Measurements from ENCODE around the gene MAGOHB. TPM values are rescaled to one million over a fixed set of nuclear protein-coding genes. Genes with fewer than 3 reads are reported as not detected.

MAGOHB gene
- total RNA-seq, 1 experiment from 2014 or later, result 36.8 TPM

DNA sequence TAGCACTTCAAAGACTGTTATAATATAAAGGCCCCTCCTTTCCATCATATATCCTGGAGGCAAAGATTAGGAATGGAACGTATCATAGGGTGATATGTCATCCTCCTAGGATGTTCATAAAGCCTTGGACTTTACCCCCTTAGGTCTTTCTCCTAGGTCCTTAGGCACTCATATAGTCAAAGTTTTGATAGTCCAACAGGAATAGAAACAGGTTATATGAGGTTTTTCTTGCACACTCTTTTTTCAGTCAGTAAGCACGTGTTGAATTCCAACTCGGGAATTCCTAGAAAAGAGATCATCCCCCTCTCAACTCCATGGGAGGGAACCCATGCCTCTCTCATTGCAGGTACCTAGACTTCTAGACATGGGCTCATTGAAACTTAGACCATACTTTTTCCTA, 20.1 kb upstream of the MAGOHB start:
- intact Hi-C loops (cut with micrococcal nuclease), result no loop called here
- ChIA-PET CTCF (no interaction called here), POLR2A (ENCODE audit: unreplicated experiment) (no interaction called here)
- TF ChIP-seq, protein P1, sequence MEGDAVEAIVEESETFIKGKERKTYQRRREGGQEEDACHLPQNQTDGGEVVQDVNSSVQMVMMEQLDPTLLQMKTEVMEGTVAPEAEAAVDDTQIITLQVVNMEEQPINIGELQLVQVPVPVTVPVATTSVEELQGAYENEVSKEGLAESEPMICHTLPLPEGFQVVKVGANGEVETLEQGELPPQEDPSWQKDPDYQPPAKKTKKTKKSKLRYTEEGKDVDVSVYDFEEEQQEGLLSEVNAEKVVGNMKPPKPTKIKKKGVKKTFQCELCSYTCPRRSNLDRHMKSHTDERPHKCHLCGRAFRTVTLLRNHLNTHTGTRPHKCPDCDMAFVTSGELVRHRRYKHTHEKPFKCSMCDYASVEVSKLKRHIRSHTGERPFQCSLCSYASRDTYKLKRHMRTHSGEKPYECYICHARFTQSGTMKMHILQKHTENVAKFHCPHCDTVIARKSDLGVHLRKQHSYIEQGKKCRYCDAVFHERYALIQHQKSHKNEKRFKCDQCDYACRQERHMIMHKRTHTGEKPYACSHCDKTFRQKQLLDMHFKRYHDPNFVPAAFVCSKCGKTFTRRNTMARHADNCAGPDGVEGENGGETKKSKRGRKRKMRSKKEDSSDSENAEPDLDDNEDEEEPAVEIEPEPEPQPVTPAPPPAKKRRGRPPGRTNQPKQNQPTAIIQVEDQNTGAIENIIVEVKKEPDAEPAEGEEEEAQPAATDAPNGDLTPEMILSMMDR (conservative IDR thresholded peaks at IDR 0.05; ENCODE audit: low read depth, low read length), result no peak
- TF ChIP-seq EZH2phosphoT487 (IDR thresholded peaks at IDR 0.05; ENCODE audit: borderline replicate concordance, low read length) (no peak), EZH2 (IDR thresholded peaks at IDR 0.05; ENCODE audit: low read length, unreplicated experiment) (no peak)
- no peak overlapping the region for H2AFZ ChIP-seq (ENCODE audit: low read length)
- H3K36me3 ChIP-seq (ENCODE audit: low read depth, low read length), result no peaks in the 10 kb centered on the region; the same call in 1 of the 2 replicates
- no peak overlapping the region for H3K9ac ChIP-seq (ENCODE audit: low read length)
- H3F3A ChIP-seq (ENCODE audit: low read length, unreplicated experiment), result no peaks in the 10 kb centered on the region
- H3K27ac ChIP-seq (ENCODE audit: low read length), result no peak overlapping the region
- no peaks in the 10 kb centered on the region for H3K9me2 ChIP-seq (replicated peaks; ENCODE audit: low read length)
- DNase-seq (no peak), ATAC-seq (no peak)
- H3K4me1 ChIP-seq (ENCODE audit: insufficient read depth, low read length), result peaks cover 35% of the 10 kb centered on the region
- H4K20me1 ChIP-seq (ENCODE audit: low read length), result no peaks in the 10 kb centered on the region
- no TSS peak for BruUV-seq (replicated peaks)
- H3K9me3 ChIP-seq (ENCODE audit: low read length), result no peaks in the 10 kb centered on the region
- H3K4me3 ChIP-seq (ENCODE audit: low read length), result no peak overlapping the region
- no peaks in the 10 kb centered on the region for H3K79me2 ChIP-seq (ENCODE audit: low read length)
- no peaks in the 10 kb centered on the region for H3K27me3 ChIP-seq (ENCODE audit: low read length)
- H3K4me2 ChIP-seq (ENCODE audit: low read length), result no peak overlapping the region

DNA sequence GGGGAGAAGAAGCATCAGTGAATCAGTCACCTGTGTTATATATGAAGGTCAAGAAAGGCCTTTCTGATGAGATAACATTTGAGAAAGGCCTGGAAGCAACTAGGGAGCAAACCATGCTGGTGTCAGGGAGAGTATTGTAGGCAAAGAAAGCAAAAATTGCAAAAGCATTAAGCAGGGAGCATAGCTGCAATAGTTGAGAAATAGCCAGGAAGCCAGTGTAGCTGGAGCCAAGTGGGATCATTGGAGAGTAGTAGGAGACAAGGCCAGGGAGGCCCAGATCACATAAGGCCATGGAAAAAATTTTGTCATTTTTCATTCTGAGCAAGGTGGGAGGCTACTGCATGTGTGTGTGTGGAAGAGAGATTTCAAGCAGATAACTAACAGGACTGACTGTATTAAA, 18.8 kb upstream of the MAGOHB start:
- Histone ChIP-seq H3K9me2 (replicated peaks; ENCODE audit: low read length) (no peaks in the 10 kb centered on the region), H3K4me3 (ENCODE audit: low read length) (no peak overlapping the region), H3K4me1 (ENCODE audit: insufficient read depth, low read length) (peaks cover 35% of the 10 kb centered on the region), H3K27ac (ENCODE audit: low read length) (no peak overlapping the region), H3K79me2 (ENCODE audit: low read length) (no peaks in the 10 kb centered on the region), H3K9ac (ENCODE audit: low read length) (no peak overlapping the region), H4K20me1 (ENCODE audit: low read length) (no peaks in the 10 kb centered on the region), H3K9me3 (ENCODE audit: low read length) (no peaks in the 10 kb centered on the region), H3K27me3 (ENCODE audit: low read length) (no peaks in the 10 kb centered on the region), H3K36me3 (ENCODE audit: low read depth, low read length) (no peaks in the 10 kb centered on the region; the same call in 1 of the 2 replicates), H3F3A (ENCODE audit: low read length, unreplicated experiment) (no peaks in the 10 kb centered on the region), H3K4me2 (ENCODE audit: low read length) (no peak overlapping the region), H2AFZ (ENCODE audit: low read length) (no peak overlapping the region)
- DNase-seq (no peak), ATAC-seq (no peak)
- ChIA-PET POLR2A (ENCODE audit: unreplicated experiment) (no interaction called here), CTCF (no interaction called here)
- intact Hi-C loops (cut with micrococcal nuclease), result no loop called here
- no TSS peak for BruUV-seq (replicated peaks)
- TF ChIP-seq EZH2phosphoT487 (IDR thresholded peaks at IDR 0.05; ENCODE audit: borderline replicate concordance, low read length) (no peak), EZH2 (IDR thresholded peaks at IDR 0.05; ENCODE audit: low read length, unreplicated experiment) (no peak)
- TF ChIP-seq, protein P1 (conservative IDR thresholded peaks at IDR 0.05; ENCODE audit: low read depth, low read length), result no peak

DNA sequence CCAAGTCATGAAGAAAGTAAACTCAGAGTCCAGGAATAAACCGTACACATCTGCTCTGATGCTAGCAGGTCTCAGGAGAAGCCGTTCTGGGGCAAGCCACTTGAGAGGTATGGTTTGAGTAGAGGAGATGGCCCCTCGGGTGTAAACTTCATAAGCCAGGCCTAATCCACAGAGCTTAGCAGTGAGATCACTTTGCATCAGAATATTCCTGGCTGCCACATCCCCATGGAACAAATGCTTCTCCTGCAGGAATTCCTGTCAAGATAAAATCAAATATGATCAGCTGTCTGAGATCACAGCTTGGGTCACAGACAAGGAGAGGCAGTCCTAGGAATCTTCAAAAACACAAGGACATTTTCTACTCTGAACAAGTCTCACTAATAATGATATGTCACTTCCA, 11.2 kb upstream of the MAGOHB start:
- no peak overlapping the region for H3K27ac ChIP-seq (ENCODE audit: low read length)
- peaks cover 3% of the 10 kb centered on the region; the same call in 1 of the 2 replicates for H3K36me3 ChIP-seq (ENCODE audit: low read depth, low read length)
- H3K4me1 ChIP-seq (ENCODE audit: insufficient read depth, low read length), result peaks cover 4% of the 10 kb centered on the region
- no peaks in the 10 kb centered on the region for H3K27me3 ChIP-seq (ENCODE audit: low read length)
- no peaks in the 10 kb centered on the region for H3K9me3 ChIP-seq (ENCODE audit: low read length)
- BruUV-seq (replicated peaks), result no TSS peak
- CTCF ChIA-PET, result no interaction called here
- H4K20me1 ChIP-seq (ENCODE audit: low read length), result no peaks in the 10 kb centered on the region
- ATAC-seq (no peak), DNase-seq (no peak)
- no peaks in the 10 kb centered on the region for H3K9me2 ChIP-seq (replicated peaks; ENCODE audit: low read length)
- intact Hi-C loops (cut with micrococcal nuclease), result no loop called here
- POLR2A ChIA-PET (ENCODE audit: unreplicated experiment), result no interaction called here
- no peak overlapping the region for H2AFZ ChIP-seq (ENCODE audit: low read length)
- TF ChIP-seq EZH2 (IDR thresholded peaks at IDR 0.05; ENCODE audit: low read length, unreplicated experiment), result no peak
- TF ChIP-seq, protein P1 (conservative IDR thresholded peaks at IDR 0.05; ENCODE audit: low read depth, low read length), result no peak
- TF ChIP-seq EZH2phosphoT487 (IDR thresholded peaks at IDR 0.05; ENCODE audit: borderline replicate concordance, low read length), result no peak
- H3K79me2 ChIP-seq (ENCODE audit: low read length), result no peaks in the 10 kb centered on the region
- H3F3A ChIP-seq (ENCODE audit: low read length, unreplicated experiment), result no peaks in the 10 kb centered on the region
- H3K4me2 ChIP-seq (ENCODE audit: low read length), result no peak overlapping the region
- H3K9ac ChIP-seq (ENCODE audit: low read length), result no peak overlapping the region
- no peak overlapping the region for H3K4me3 ChIP-seq (ENCODE audit: low read length)
